ENCODE data around the gene SLCO2A1. TPM values are rescaled to one million over a fixed set of nuclear protein-coding genes. Genes with fewer than 3 reads are reported as not detected.
A peak's percentile ranks its signal among the peaks of the same experiment; 100 is the strongest.

Gene SLCO2A1
- total and polyA plus RNA-seq, 2 of the 4 experiments (the other 2 are of a cell fraction): under 0.01 to 1.5 TPM

GRCh38 chr3:134078169-134078831 lies 48.6 kb upstream of the SLCO2A1 start:
- Histone ChIP-seq H3K9ac (ENCODE audit: low read depth, low read length) (no peak overlapping the region), H3K4ac (ENCODE audit: low read depth, low read length) (no peak overlapping the region), H3K4me1 (ENCODE audit: control insufficient read depth, insufficient read depth, low read length) (peaks cover 5% of the 10 kb centered on the region), H2AFZ (replicated peaks; ENCODE audit: low read length, poor library complexity) (no peak overlapping the region), H2BK20ac (ENCODE audit: low read depth, low read length) (no peak overlapping the region), H3K9me3 (ENCODE audit: control insufficient read depth, insufficient read depth, low read length) (peaks cover 6% of the 10 kb centered on the region), H2BK15ac (ENCODE audit: low read depth, low read length) (no peak overlapping the region), H2AK5ac (ENCODE audit: low read depth, low read length) (no peak overlapping the region), H3K4me3 (ENCODE audit: insufficient read depth, low read depth, low read length) (no peak overlapping the region), H3K79me1 (ENCODE audit: low read depth in 1 of 2, low read length in 2 of 2) (no peaks in the 10 kb centered on the region), H3K14ac (replicated peaks; ENCODE audit: low read depth, low read length) (no peak overlapping the region), H4K91ac (ENCODE audit: insufficient read depth, low read depth, low read length) (no peak overlapping the region), H2AK9ac (replicated peaks; ENCODE audit: low read depth, low read length, poor library complexity) (no peak overlapping the region), H4K5ac (ENCODE audit: low read depth, low read length) (no peak overlapping the region), H3K27me3 (ENCODE audit: control insufficient read depth, insufficient read depth, low read length) (no peaks in the 10 kb centered on the region), H3K4me2 (ENCODE audit: low read depth, low read length) (no peak overlapping the region), H3K27ac (ENCODE audit: insufficient read depth, low read length) (no peak overlapping the region; the same call in 1 of the 2 replicates), H4K8ac (ENCODE audit: low read depth in 2 of 2, low read length in 2 of 2) (no peak overlapping the region), H3K56ac (ENCODE audit: extremely low read depth, insufficient read depth, low read length) (no peak overlapping the region), H2BK120ac (ENCODE audit: low read depth, low read length) (no peak overlapping the region), H4K20me1 (ENCODE audit: insufficient read depth, low read length) (no peaks in the 10 kb centered on the region), H3K9me1 (ENCODE audit: insufficient read depth, low read length) (no peaks in the 10 kb centered on the region; the same call in 1 of the 2 replicates), H3K18ac (ENCODE audit: low read depth, low read length) (no peak overlapping the region), H3K36me3 (ENCODE audit: control insufficient read depth, insufficient read depth, low read length) (no peaks in the 10 kb centered on the region), H2BK5ac (ENCODE audit: low read depth, low read length, poor library complexity, severe bottlenecking) (no peak overlapping the region), H3K23ac (ENCODE audit: low read depth, low read length) (no peak overlapping the region)
- peak; percentile 46 for ATAC-seq (ENCODE audit: low read depth)
- no peak for TF ChIP-seq FOS (IDR thresholded peaks at IDR 0.05; ENCODE audit: low read depth, low read length)
- no peak for TF ChIP-seq MAZ (IDR thresholded peaks at IDR 0.05; ENCODE audit: borderline replicate concordance, low read depth, low read length)
- TF ChIP-seq CHD1 (IDR thresholded peaks at IDR 0.05; ENCODE audit: low read depth, low read length): no peak
- TF ChIP-seq SMC3 (IDR thresholded peaks at IDR 0.05; ENCODE audit: low read depth, low read length): no peak
- TF ChIP-seq USF2 (IDR thresholded peaks at IDR 0.05; ENCODE audit: low read depth, low read length): no peak
- no peak for TF ChIP-seq RCOR1 (IDR thresholded peaks at IDR 0.05; ENCODE audit: insufficient replicate concordance, low read length)
- no peak for TF ChIP-seq MAFK (IDR thresholded peaks at IDR 0.05; ENCODE audit: low read depth, low read length)
- no peak for TF ChIP-seq POLR2A (IDR thresholded peaks at IDR 0.05; ENCODE audit: low read depth, low read length)
- TF ChIP-seq RFX5 (IDR thresholded peaks at IDR 0.05; ENCODE audit: low read depth, low read length): no peak
- TF ChIP-seq ELK1 (IDR thresholded peaks at IDR 0.05; ENCODE audit: borderline replicate concordance, low read depth, low read length): no peak
- no peak for TF ChIP-seq CEBPB (IDR thresholded peaks at IDR 0.05; ENCODE audit: low read depth, low read length)
- dilution Hi-C loops (cut with HindIII; ENCODE audit: low sequenced_read_pairs, unreplicated experiment): no loop called here
- CTCF ChIA-PET: no interaction called here
- intact Hi-C loops (cut with micrococcal nuclease): no loop called here
- POLR2A ChIA-PET (ENCODE audit: unreplicated experiment): no interaction called here
- 100% methylated on average over 1 of the region's 8 CpGs; no CpG with 5 or more reads in 1 of the 2 experiments for WGBS, 2 experiments (ENCODE audit: extremely low coverage in 2 of 2, insufficient read length in 1 of 2)
- peak; percentile 32 for DNase-seq
- in situ Hi-C loops (cut with MboI; ENCODE audit: low sequenced_read_pairs): no loop called here
- BruUV-seq (replicated peaks): no TSS peak
